GM12892 (cell line): ENCODE measurements around the gene SYS1.

Source experiments
- POLR2A ChIP-seq: IDR thresholded peaks from 2 replicates; pipeline ENCODE4 v1.6.1; 2011; ENCODE audit warnings: low read depth, low read length, control low read depth
- POLR2AphosphoS5 ChIP-seq: IDR thresholded peaks from 2 replicates; pipeline ENCODE4 v1.6.1; 2011; ENCODE audit warnings: low read depth, low read length, control low read depth
- TAF1 ChIP-seq: IDR thresholded peaks from 2 replicates; pipeline ENCODE4 v1.6.1; 2011; ENCODE audit warnings: low read depth, mild to moderate bottlenecking, control low read depth, low read length, borderline replicate concordance

GRCh38 chr20:45340236-45340847, 22.6 kb upstream of the SYS1 start:
- TF ChIP-seq POLR2A, result no peak
- TF ChIP-seq TAF1, result no peak
- no peak for TF ChIP-seq POLR2AphosphoS5
